TTC549 (cell line): ENCODE measurements around the gene UBE2E2.
"Not testable (repeated sequence)": the region's sequence is repeated elsewhere in the genome, so short reads cannot be mapped to it uniquely, and the experiment has no call there.

Source experiments
- FAIRE-seq: peaks from 2 replicates; lab custom pipeline; 2012; peaks lifted over from hg19 to GRCh38; lab: Jason Lieb, UNC

The UBE2E2 gene

GRCh38 chr3:23331141-23331935 is 128.2 kb downstream of the UBE2E2 start:
- no peak for FAIRE-seq

- no peak for FAIRE-seq
Measured at GRCh38 chr3:23333633-23334032, 130.5 kb downstream of the UBE2E2 start.

GRCh38 chr3:23336853-23337252 is 133.7 kb downstream of the UBE2E2 start:
- FAIRE-seq = not testable (repeated sequence)

GRCh38 chr3:23341147-23341838 is 138.2 kb downstream of the UBE2E2 start:
- FAIRE-seq = no peak

- FAIRE-seq = no peak
Measured at GRCh38 chr3:23342343-23342742, 139.2 kb downstream of the UBE2E2 start.

- no peak for FAIRE-seq
Measured at GRCh38 chr3:23343509-23343908, 140.4 kb downstream of the UBE2E2 start.

GRCh38 chr3:23344886-23345285 is 141.8 kb downstream of the UBE2E2 start:
- no peak for FAIRE-seq

- FAIRE-seq = not testable (repeated sequence)
Measured at GRCh38 chr3:23349444-23349843, 146.3 kb downstream of the UBE2E2 start.

GRCh38 chr3:23356169-23356568 is 153.0 kb downstream of the UBE2E2 start:
- no peak for FAIRE-seq

GRCh38 chr3:23356923-23357322 is 153.8 kb downstream of the UBE2E2 start:
- no peak for FAIRE-seq

- no peak for FAIRE-seq
Measured at GRCh38 chr3:23359116-23359515, 156.0 kb downstream of the UBE2E2 start.

GRCh38 chr3:23365066-23365465 is 161.9 kb downstream of the UBE2E2 start:
- no peak for FAIRE-seq

GRCh38 chr3:23368731-23369130 is 165.6 kb downstream of the UBE2E2 start:
- no peak for FAIRE-seq

GRCh38 chr3:23372285-23372684 is 169.2 kb downstream of the UBE2E2 start:
- no peak for FAIRE-seq

GRCh38 chr3:23376516-23377248 is 173.6 kb downstream of the UBE2E2 start:
- no peak for FAIRE-seq

GRCh38 chr3:23377928-23378672 is 175.0 kb downstream of the UBE2E2 start:
- no peak for FAIRE-seq

GRCh38 chr3:23383875-23384274 is 180.7 kb downstream of the UBE2E2 start:
- no peak for FAIRE-seq

- no peak for FAIRE-seq
Measured at GRCh38 chr3:23385327-23385726, 182.2 kb downstream of the UBE2E2 start.

- no peak for FAIRE-seq
Measured at GRCh38 chr3:23387286-23387918, 184.3 kb downstream of the UBE2E2 start.

- no peak for FAIRE-seq
Measured at GRCh38 chr3:23389089-23389488, 186.0 kb downstream of the UBE2E2 start.

- FAIRE-seq = no peak
Measured at GRCh38 chr3:23389686-23390085, 186.6 kb downstream of the UBE2E2 start.

- no peak for FAIRE-seq
Measured at GRCh38 chr3:23390446-23390845, 187.3 kb downstream of the UBE2E2 start.
